ENCODE measurements around the gene CYGB.

CYGB gene

DNA sequence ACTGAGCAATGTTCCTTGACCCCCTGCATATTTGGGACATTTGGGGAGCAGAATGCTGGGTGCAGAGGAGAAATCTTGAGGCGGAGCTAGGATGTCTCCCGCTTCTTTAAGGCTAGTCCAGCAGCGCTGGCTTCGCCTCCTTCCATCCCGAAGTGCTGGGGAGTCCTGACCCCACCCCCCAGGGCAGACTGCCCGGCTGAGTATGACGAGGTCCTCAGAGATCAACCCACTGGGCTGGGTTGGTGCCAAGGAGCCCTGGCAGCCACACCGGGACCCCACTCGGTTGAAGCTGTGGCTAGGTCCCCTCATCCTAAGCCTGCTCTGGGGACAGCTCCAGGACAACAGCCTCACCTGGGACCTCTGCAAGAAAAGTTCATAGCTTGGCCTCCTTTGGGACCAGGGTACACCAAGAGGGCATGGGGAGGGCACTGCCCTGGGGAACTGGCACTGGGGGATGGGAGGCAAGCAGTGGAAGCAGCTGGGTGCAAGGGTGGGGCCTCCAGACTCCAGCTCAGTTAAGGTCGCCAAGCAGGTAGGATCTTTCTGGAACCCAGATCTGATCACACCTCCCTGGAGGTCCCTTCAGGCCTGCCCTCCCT, 47.3 kb downstream of the CYGB start:
- H3K36me3 ChIP-seq (ENCODE audit: insufficient read depth, low read depth, low read length): no peaks in the 10 kb centered on the region
- no peaks in the 10 kb centered on the region for H3K9me3 ChIP-seq (ENCODE audit: insufficient read depth, low read depth, low read length)
- peaks cover 12% of the 10 kb centered on the region for H3K4me1 ChIP-seq (ENCODE audit: insufficient read depth, low read length)
- no peaks in the 10 kb centered on the region for H3K27me3 ChIP-seq (ENCODE audit: insufficient read depth, low read length)
- no peak overlapping the region for H3K27ac ChIP-seq (ENCODE audit: low read length)
- H3K9ac ChIP-seq (ENCODE audit: low read depth, low read length): no peak overlapping the region
- no peak overlapping the region for H3K4me3 ChIP-seq (ENCODE audit: low read length)

- Histone ChIP-seq H3K9ac (ENCODE audit: low read depth, low read length) (no peak overlapping the region), H3K27ac (ENCODE audit: low read length) (no peak overlapping the region), H3K4me1 (ENCODE audit: insufficient read depth, low read length) (peaks cover 4% of the 10 kb centered on the region), H3K9me3 (ENCODE audit: insufficient read depth, low read depth, low read length) (no peaks in the 10 kb centered on the region), H3K27me3 (ENCODE audit: insufficient read depth, low read length) (no peaks in the 10 kb centered on the region), H3K36me3 (ENCODE audit: insufficient read depth, low read depth, low read length) (no peaks in the 10 kb centered on the region), H3K4me3 (ENCODE audit: low read length) (no peak overlapping the region)
Measured at GRCh38 chr17:76487451-76488192, 49.9 kb downstream of the CYGB start.

- H3K4me3 ChIP-seq (ENCODE audit: low read length): no peak overlapping the region
Measured at GRCh38 chr17:76485569-76485968, 51.9 kb downstream of the CYGB start.

DNA sequence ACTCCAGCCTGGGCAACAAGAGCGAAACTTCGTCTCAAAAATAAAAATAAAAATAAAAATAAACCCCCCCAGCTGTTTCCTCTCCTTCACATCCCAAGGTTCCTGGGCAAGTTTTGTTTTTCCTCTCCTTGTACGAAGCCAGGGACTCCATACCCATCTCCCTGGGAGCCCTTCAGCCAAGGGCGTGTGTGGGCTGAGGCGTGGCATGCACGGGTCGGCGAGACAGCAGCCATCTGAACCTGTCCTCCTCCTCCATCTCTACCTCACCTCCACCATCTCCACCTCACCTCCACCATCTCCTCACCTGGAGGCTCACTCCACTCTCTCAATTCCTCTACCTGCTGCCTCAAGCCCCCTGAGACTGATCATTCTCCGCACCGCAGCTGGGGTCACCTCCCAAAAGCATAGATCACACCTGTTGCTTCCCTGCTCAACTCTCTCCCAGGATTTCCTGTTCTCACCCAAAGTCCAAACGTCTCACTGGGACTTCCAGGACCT, 53.2 kb downstream of the CYGB start:
- H3K4me1 ChIP-seq (ENCODE audit: insufficient read depth, low read length): no peaks in the 10 kb centered on the region; the same call in 1 of the 2 replicates
- H3K9ac ChIP-seq (ENCODE audit: low read depth, low read length): no peak overlapping the region
- no peaks in the 10 kb centered on the region for H3K27me3 ChIP-seq (ENCODE audit: insufficient read depth, low read length)
- no peaks in the 10 kb centered on the region for H3K9me3 ChIP-seq (ENCODE audit: insufficient read depth, low read depth, low read length)
- H3K27ac ChIP-seq (ENCODE audit: low read length): no peak overlapping the region
- H3K36me3 ChIP-seq (ENCODE audit: insufficient read depth, low read depth, low read length): no peaks in the 10 kb centered on the region
- H3K4me3 ChIP-seq (ENCODE audit: low read length): no peak overlapping the region

More at GRCh38 chr17:76485569-76485968, 51.9 kb downstream of the CYGB start:
- Histone ChIP-seq H3K27ac (ENCODE audit: low read length) (no peak overlapping the region), H3K4me1 (ENCODE audit: insufficient read depth, low read length) (no peaks in the 10 kb centered on the region; the same call in 1 of the 2 replicates), H3K9ac (ENCODE audit: low read depth, low read length) (no peak overlapping the region), H3K27me3 (ENCODE audit: insufficient read depth, low read length) (no peaks in the 10 kb centered on the region), H3K9me3 (ENCODE audit: insufficient read depth, low read depth, low read length) (no peaks in the 10 kb centered on the region), H3K36me3 (ENCODE audit: insufficient read depth, low read depth, low read length) (no peaks in the 10 kb centered on the region)

- no peaks in the 10 kb centered on the region for H3K27me3 ChIP-seq (ENCODE audit: insufficient read depth, low read length)
- no peak overlapping the region for H3K27ac ChIP-seq (ENCODE audit: low read length)
- no peak overlapping the region for H3K4me3 ChIP-seq (ENCODE audit: low read length)
- no peak overlapping the region for H3K9ac ChIP-seq (ENCODE audit: low read depth, low read length)
- H3K9me3 ChIP-seq (ENCODE audit: insufficient read depth, low read depth, low read length): no peaks in the 10 kb centered on the region
- no peaks in the 10 kb centered on the region for H3K36me3 ChIP-seq (ENCODE audit: insufficient read depth, low read depth, low read length)
- H3K4me1 ChIP-seq (ENCODE audit: insufficient read depth, low read length): no peaks in the 10 kb centered on the region; the same call in 1 of the 2 replicates
Measured at GRCh38 chr17:76481071-76481655, 56.3 kb downstream of the CYGB start.

DNA sequence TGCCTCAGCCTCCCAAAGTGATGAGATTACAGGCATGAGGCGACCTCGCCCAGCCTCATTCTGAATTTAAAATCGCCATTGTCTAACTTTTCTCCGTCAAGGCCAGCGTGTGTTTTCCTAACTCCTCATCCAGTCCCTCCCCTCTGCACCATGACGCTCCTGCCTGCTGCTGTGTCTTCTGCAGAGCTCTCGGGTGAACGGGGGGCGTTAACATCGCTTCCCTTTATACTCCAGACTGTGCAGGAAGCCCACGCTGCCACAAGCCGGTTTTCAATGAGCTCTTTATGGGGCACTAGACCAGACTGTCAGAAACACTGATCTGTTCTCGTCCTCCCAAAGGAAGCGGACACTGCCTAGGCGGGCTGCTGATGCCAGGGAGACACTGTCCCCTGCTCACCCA, 56.9 kb downstream of the CYGB start:
- no peaks in the 10 kb centered on the region for H3K9me3 ChIP-seq (ENCODE audit: insufficient read depth, low read depth, low read length)
- H3K4me1 ChIP-seq (ENCODE audit: insufficient read depth, low read length): no peaks in the 10 kb centered on the region; the same call in 1 of the 2 replicates
- no peak overlapping the region for H3K9ac ChIP-seq (ENCODE audit: low read depth, low read length)
- no peak overlapping the region for H3K27ac ChIP-seq (ENCODE audit: low read length)
- no peaks in the 10 kb centered on the region for H3K27me3 ChIP-seq (ENCODE audit: insufficient read depth, low read length)
- no peak overlapping the region for H3K4me3 ChIP-seq (ENCODE audit: low read length)
- no peaks in the 10 kb centered on the region for H3K36me3 ChIP-seq (ENCODE audit: insufficient read depth, low read depth, low read length)

DNA sequence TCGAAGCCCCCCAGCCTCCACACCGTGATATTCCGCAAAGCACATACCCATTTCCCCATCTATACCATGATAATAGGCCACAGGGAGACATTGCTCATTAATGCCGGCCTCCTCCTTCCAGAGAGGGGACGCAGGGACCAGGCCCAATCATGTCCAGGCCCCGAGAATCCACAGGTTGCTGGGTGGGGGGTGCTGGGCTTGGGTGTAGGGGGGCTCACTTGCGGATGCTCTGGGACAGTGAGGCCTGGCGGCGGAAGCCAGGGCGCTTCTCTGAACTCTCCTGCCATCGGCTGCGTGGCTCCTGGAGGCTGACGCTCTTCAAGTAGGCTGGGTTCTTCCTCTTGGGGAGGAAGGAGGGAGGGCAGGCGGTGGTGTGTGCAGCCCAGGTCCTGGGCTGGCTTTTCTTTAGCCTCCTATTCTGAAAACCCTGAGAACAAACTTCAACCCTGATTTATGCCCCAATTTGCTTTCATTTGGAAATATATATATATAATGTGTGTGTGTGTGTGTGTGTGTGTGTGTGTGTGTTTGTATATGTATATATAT, 57.9 kb downstream of the CYGB start:
- no peak overlapping the region for H3K27ac ChIP-seq (ENCODE audit: low read length)
- no peak overlapping the region for H3K4me3 ChIP-seq (ENCODE audit: low read length)
- H3K9ac ChIP-seq (ENCODE audit: low read depth, low read length): no peak overlapping the region
- H3K9me3 ChIP-seq (ENCODE audit: insufficient read depth, low read depth, low read length): no peaks in the 10 kb centered on the region
- no peaks in the 10 kb centered on the region; the same call in 1 of the 2 replicates for H3K4me1 ChIP-seq (ENCODE audit: insufficient read depth, low read length)
- no peaks in the 10 kb centered on the region for H3K36me3 ChIP-seq (ENCODE audit: insufficient read depth, low read depth, low read length)
- H3K27me3 ChIP-seq (ENCODE audit: insufficient read depth, low read length): no peaks in the 10 kb centered on the region

DNA sequence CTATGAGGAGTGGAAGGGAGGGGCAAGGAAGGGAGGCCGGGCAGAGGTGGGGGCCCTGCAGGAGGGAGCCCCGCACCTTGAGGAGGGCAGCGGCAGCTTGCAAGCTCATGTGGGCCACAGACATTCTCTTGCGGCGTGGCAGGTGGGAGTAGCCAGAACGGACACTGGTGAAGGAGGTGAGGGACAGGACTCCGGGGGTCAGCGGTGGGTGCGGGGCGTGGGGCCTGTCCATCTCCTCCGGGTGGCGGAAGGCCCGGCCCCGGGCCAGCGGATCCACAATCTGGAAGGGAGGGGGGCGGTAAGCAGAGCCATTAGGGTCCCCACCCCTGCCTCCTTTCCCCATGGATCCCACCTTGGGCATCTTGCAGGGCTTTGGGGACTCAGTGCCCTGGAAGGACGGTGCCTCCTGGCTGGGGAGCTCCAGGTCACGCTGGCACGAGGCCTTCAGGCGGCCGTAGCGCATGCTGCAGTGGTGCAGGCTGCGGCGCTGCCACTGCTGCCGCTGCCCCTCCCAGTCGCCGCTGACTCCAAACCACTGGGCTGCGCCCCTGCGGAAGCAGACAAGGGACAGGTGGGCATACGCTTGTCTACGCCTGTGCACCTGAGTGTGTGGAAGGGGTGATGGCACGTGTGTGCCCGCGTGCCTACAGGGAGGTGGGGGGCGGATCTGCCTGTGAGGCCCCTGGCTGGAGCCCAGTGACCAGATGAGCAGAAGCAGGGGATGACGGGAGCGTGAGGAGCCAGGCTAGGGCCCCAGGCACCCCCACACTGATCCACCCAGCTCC, 58.6 kb downstream of the CYGB start:
- no peaks in the 10 kb centered on the region for H3K4me1 ChIP-seq (ENCODE audit: insufficient read depth, low read length)
- H3K9ac ChIP-seq (ENCODE audit: low read depth, low read length): no peak overlapping the region
- H3K9me3 ChIP-seq (ENCODE audit: insufficient read depth, low read depth, low read length): no peaks in the 10 kb centered on the region
- no peak overlapping the region for H3K27ac ChIP-seq (ENCODE audit: low read length)
- no peaks in the 10 kb centered on the region for H3K36me3 ChIP-seq (ENCODE audit: insufficient read depth, low read depth, low read length)
- no peaks in the 10 kb centered on the region for H3K27me3 ChIP-seq (ENCODE audit: insufficient read depth, low read length)
- H3K4me3 ChIP-seq (ENCODE audit: low read length): no peak overlapping the region

DNA sequence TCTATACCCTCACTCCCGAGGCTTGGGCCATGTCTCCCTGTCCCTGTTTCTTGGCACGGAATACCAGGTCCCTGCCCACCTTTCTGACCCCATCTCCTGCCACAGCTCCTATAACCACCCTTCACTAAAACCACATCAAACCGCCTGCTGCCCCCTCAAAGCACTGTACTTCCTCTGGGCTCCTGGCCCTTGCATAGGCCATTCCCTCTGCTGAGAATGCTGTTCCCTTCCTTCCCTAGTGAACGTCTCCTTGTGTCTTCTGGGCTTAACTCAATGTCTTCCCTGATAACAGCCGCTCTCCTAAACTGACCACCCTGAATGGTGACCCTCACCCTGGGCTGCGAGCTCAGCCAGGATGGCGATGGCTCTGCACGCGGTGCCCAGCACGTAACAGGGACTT, 59.4 kb downstream of the CYGB start:
- Histone ChIP-seq H3K27me3 (ENCODE audit: insufficient read depth, low read length) (no peaks in the 10 kb centered on the region), H3K4me3 (ENCODE audit: low read length) (no peak overlapping the region)

GRCh38 chr17:76477576-76477975, 59.9 kb downstream of the CYGB start:
- Histone ChIP-seq H3K9me3 (ENCODE audit: insufficient read depth, low read depth, low read length) (no peaks in the 10 kb centered on the region), H3K27ac (ENCODE audit: low read length) (no peak overlapping the region), H3K4me1 (ENCODE audit: insufficient read depth, low read length) (no peaks in the 10 kb centered on the region), H3K36me3 (ENCODE audit: insufficient read depth, low read depth, low read length) (no peaks in the 10 kb centered on the region), H3K4me3 (ENCODE audit: low read length) (no peak overlapping the region), H3K27me3 (ENCODE audit: insufficient read depth, low read length) (no peaks in the 10 kb centered on the region), H3K9ac (ENCODE audit: low read depth, low read length) (no peak overlapping the region)

More for the DNA sequence above, 59.4 kb downstream of the CYGB start:
- no peaks in the 10 kb centered on the region for H3K9me3 ChIP-seq (ENCODE audit: insufficient read depth, low read depth, low read length)
- H3K36me3 ChIP-seq (ENCODE audit: insufficient read depth, low read depth, low read length): no peaks in the 10 kb centered on the region
- no peak overlapping the region for H3K9ac ChIP-seq (ENCODE audit: low read depth, low read length)
- no peak overlapping the region for H3K27ac ChIP-seq (ENCODE audit: low read length)
- no peaks in the 10 kb centered on the region for H3K4me1 ChIP-seq (ENCODE audit: insufficient read depth, low read length)
